ENCODE measurements around the gene P3H4.

- TF ChIP-seq CTCF (conservative IDR thresholded peaks at IDR 0.05; ENCODE audit: low read depth, low read length), result no peak
- no peak for TF ChIP-seq BHLHE40 (IDR thresholded peaks at IDR 0.05; ENCODE audit: low read depth, low read length)
- no peak for TF ChIP-seq POLR2A (IDR thresholded peaks at IDR 0.05; ENCODE audit: low read depth, low read length)
- TF ChIP-seq RAD21 (IDR thresholded peaks at IDR 0.05; ENCODE audit: low read length), result no peak
- no peak for TF ChIP-seq ELK1 (IDR thresholded peaks at IDR 0.05; ENCODE audit: borderline replicate concordance, low read depth, low read length)
- no peak for TF ChIP-seq USF2 (IDR thresholded peaks at IDR 0.05; ENCODE audit: low read depth, low read length)
- TF ChIP-seq CHD1 (IDR thresholded peaks at IDR 0.05; ENCODE audit: low read depth, low read length), result no peak
- TF ChIP-seq NFE2L2 (IDR thresholded peaks at IDR 0.05; ENCODE audit: low read depth, low read length), result no peak
- no peak for TF ChIP-seq CEBPB (IDR thresholded peaks at IDR 0.05; ENCODE audit: low read depth, low read length)
- no peak for TF ChIP-seq RFX5 (IDR thresholded peaks at IDR 0.05; ENCODE audit: low read depth, low read length)
- no peak for TF ChIP-seq FOS (IDR thresholded peaks at IDR 0.05; ENCODE audit: low read depth, low read length)
- TF ChIP-seq MAZ (IDR thresholded peaks at IDR 0.05; ENCODE audit: borderline replicate concordance, low read depth, low read length), result no peak
Observed at GRCh38 chr17:41777157-41777573, 34.6 kb downstream of the P3H4 start.

Data from IMR-90 (cell line).